Liver (tissue), 9 donors: ENCODE measurements around the gene ACAN. TPM values are rescaled to one million over a fixed set of nuclear protein-coding genes. Genes with fewer than 3 reads are reported as not detected.

Source experiments
- DNase-seq: peaks from one replicate; pipeline ENCODE4 v3.0.0-alpha.2; 2017; ENCODE audit warnings: low spot score
- H3K27ac ChIP-seq, 2 donors: one replicate each; pipeline ENCODE4 v1.7.0; 2013; ENCODE audit warnings: inconsistent platforms in 2 of 2, low read length in 2 of 2, control low read depth in 1 of 2, low read depth in 1 of 2, mild to moderate bottlenecking in 1 of 2
- H3K27me3 ChIP-seq, 4 donors: one replicate each; pipeline versions ENCODE4 v1.6.1 to v1.7.0; 2013; ENCODE audit warnings: low read length in 3 of 4, inconsistent platforms in 1 of 4, mild to moderate bottlenecking in 1 of 4, moderate library complexity in 1 of 4; ENCODE audit not compliant: control insufficient read depth in 4 of 4, insufficient read depth in 4 of 4
- H3K36me3 ChIP-seq, 4 donors: one replicate each; pipeline versions ENCODE4 v1.6.1 to v1.7.0; 2013; ENCODE audit warnings: low read length in 3 of 4, mild to moderate bottlenecking in 3 of 4, low read depth in 1 of 4, moderate library complexity in 1 of 4; ENCODE audit not compliant: control insufficient read depth in 4 of 4, insufficient read depth in 3 of 4
- H3K4me1 ChIP-seq, 4 donors: one replicate each; pipeline versions ENCODE4 v1.6.1 to v1.7.0; 2013; ENCODE audit warnings: low read length in 3 of 4, mild to moderate bottlenecking in 3 of 4, moderate library complexity in 1 of 4; ENCODE audit not compliant: control insufficient read depth in 4 of 4, insufficient read depth in 4 of 4
- H3K4me3 ChIP-seq, 3 donors: one replicate each; pipeline versions ENCODE4 v1.6.1 to v1.7.0; 2013; ENCODE audit warnings: low read length in 3 of 3, control low read depth in 1 of 3, low read depth in 1 of 3, mild to moderate bottlenecking in 1 of 3
- H3K9ac ChIP-seq, 2 donors: one replicate each; pipeline ENCODE4 v1.7.0; 2013; ENCODE audit warnings: low read length in 2 of 2, mild to moderate bottlenecking in 2 of 2, moderate library complexity in 2 of 2, control low read depth in 1 of 2, low read depth in 1 of 2
- H3K9me3 ChIP-seq, 4 donors: one replicate each; pipeline versions ENCODE4 v1.6.1 to v1.7.0; 2013; ENCODE audit warnings: low read length in 3 of 4; ENCODE audit not compliant: control insufficient read depth in 4 of 4
- EGR1 ChIP-seq, 2 donors: IDR thresholded peaks; 2 replicates each; pipeline ENCODE4 v1.6.1; 2016 to 2018; ENCODE audit warnings: antibody characterized with exemption in 2 of 2, low read depth in 2 of 2
- FOXA1 ChIP-seq: IDR thresholded peaks from 2 replicates; pipeline ENCODE4 v1.6.1; 2016; ENCODE audit warnings: antibody characterized with exemption
- FOXA2 ChIP-seq: IDR thresholded peaks from 2 replicates; pipeline ENCODE4 v1.6.1; 2016; ENCODE audit warnings: antibody characterized with exemption
- GABPA ChIP-seq, 2 donors: IDR thresholded peaks in 1 of 2; conservative IDR thresholded peaks in 1 of 2; 2 replicates each; pipeline ENCODE4 v1.6.1; 2016; ENCODE audit warnings: antibody characterized with exemption in 2 of 2, mild to moderate bottlenecking in 1 of 2, moderate library complexity in 1 of 2
- HNF4G ChIP-seq: IDR thresholded peaks from 2 replicates; pipeline ENCODE4 v1.6.1; 2016; ENCODE audit warnings: antibody characterized with exemption
- JUND ChIP-seq, 2 donors: IDR thresholded peaks; 2 replicates each; pipeline ENCODE4 v1.6.1; 2016; ENCODE audit warnings: antibody characterized with exemption in 2 of 2
- NR2F2 ChIP-seq: IDR thresholded peaks from 2 replicates; pipeline ENCODE4 v1.6.1; 2016; ENCODE audit warnings: antibody characterized with exemption
- RXRA ChIP-seq, 2 donors: IDR thresholded peaks; 2 replicates each; pipeline ENCODE4 v1.6.1; 2017 to 2018; ENCODE audit warnings: antibody characterized with exemption in 2 of 2, mild to moderate bottlenecking in 1 of 2
- SP1 ChIP-seq: IDR thresholded peaks from 2 replicates; pipeline ENCODE4 v1.6.1; 2018; ENCODE audit warnings: antibody characterized with exemption, mild to moderate bottlenecking
- TAF1 ChIP-seq: conservative IDR thresholded peaks from 2 replicates; pipeline ENCODE4 v1.6.1; 2016; ENCODE audit warnings: antibody characterized with exemption, mild to moderate bottlenecking
- WGBS: extraction: QIAGEN DNeasy Blood & Tissue Kit; methylation state at CpG from one replicate; pipeline ENCODE4 v1.1.7; 2013; 5-methylcytosine and 5-hydroxymethylcytosine counted together
- polyA plus RNA-seq, 2 donors: library from polyadenylated mRNA; stranded (reverse) in 1 of 2; unstranded in 1 of 2; fragments of 200-250 nt in 1 of 2; fragments of >200 nt in 1 of 2; fragmentation: Nextera tagmentation in 1 of 2; extraction: Ambion mirVana in 1 of 2; gene quantifications; one replicate each; pipeline versions ENCODE4 v1.2.1 to v1.2.3, GENCODE V29; 2013 to 2015
- total RNA-seq, 2 donors: library from RNA; depleted of rRNA; stranded (reverse); fragments of >200 nt; gene quantifications; one replicate each; pipeline ENCODE4 v1.2.3, GENCODE V29; 2014
- TF ChIP-seq, protein P1 (sequence below): fragments of 150-350 bp; IDR thresholded peaks from 2 replicates; pipeline ENCODE4 v1.5.1; 2017; ENCODE audit warnings: improper control_type of control experiment, low read depth, low read length; ENCODE audit not compliant: missing input control
- TF ChIP-seq, protein P2 (sequence below): IDR thresholded peaks from 2 replicates; pipeline ENCODE4 v1.6.1; 2016; ENCODE audit warnings: antibody characterized with exemption, mild to moderate bottlenecking
- TF ChIP-seq, protein P3 (sequence below): IDR thresholded peaks from 2 replicates; pipeline ENCODE4 v1.6.1; 2016; ENCODE audit warnings: antibody characterized with exemption
- TF ChIP-seq, protein P4 (sequence below): IDR thresholded peaks from 2 replicates; pipeline ENCODE4 v1.6.1; 2016; ENCODE audit warnings: antibody characterized with exemption
- donor health status: healthy.
- donor health status: healthy.
- donor health status: healthy.
- donor health status: healthy.
- donor health status: healthy.

Gene ACAN
- total and polyA plus RNA-seq, 4 donors: under 0.01 to 0.05 (median under 0.01) TPM; not detected in 1

DNA sequence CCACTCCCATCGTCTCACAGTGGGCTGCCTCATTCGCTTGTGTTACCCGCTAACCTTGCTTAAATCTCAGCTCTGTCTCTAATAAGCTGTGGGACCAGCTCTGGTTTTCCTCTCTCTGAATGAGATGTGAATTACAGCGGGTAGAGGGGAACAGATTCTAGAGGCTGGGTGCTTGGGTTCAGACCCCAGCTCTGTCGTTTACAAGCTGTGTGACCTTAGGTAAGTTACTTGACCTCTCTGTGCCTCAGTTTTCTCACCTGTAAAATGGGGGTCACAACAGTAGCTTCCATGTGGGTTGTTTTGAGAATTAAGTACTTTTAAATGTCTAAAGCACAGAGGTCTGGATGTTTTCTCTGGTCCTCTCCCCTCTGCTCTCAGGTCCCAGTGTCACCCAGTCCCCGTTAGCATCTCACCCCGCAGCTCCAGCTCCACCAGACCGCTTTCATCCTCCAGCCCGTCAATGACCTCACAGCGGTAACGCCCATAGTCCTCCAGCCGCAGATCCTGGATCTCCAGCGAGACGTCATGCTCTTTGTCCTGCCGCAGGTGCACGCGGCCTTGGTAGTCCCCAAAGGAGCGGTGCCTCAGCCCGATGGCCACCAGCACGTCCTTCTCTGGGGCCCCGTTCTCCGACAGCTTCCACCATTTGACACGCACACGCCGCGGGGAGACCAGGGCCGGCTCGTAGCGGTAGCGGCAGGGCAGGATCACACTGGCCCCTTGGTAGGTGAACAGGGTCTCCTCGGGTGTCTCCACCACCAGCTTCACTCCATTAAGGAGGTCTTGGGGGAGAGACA, 77.9 kb downstream of the ACAN start:
- no peak overlapping the region for H3K4me3 ChIP-seq
- no peaks in the 10 kb centered on the region for H3K4me1 ChIP-seq
- H3K36me3 ChIP-seq: no peaks in the 10 kb centered on the region
- no peak overlapping the region for H3K27ac ChIP-seq
- no peaks in the 10 kb centered on the region for H3K9me3 ChIP-seq
- TF ChIP-seq HNF4G (no peak), RXRA (IDR thresholded peaks at IDR 0.05) (no peak), SP1 (no peak), EGR1 (IDR thresholded peaks at IDR 0.05; ENCODE audit: low read depth in 2 of 2) (no peak), JUND (IDR thresholded peaks at IDR 0.05) (no peak), NR2F2 (no peak), FOXA1 (no peak), GABPA (IDR thresholded peaks at IDR 0.05 in 1 of 2, conservative IDR thresholded peaks at IDR 0.05 in 1 of 2) (no peak), TAF1 (no peak)
- TF ChIP-seq, protein P1, sequence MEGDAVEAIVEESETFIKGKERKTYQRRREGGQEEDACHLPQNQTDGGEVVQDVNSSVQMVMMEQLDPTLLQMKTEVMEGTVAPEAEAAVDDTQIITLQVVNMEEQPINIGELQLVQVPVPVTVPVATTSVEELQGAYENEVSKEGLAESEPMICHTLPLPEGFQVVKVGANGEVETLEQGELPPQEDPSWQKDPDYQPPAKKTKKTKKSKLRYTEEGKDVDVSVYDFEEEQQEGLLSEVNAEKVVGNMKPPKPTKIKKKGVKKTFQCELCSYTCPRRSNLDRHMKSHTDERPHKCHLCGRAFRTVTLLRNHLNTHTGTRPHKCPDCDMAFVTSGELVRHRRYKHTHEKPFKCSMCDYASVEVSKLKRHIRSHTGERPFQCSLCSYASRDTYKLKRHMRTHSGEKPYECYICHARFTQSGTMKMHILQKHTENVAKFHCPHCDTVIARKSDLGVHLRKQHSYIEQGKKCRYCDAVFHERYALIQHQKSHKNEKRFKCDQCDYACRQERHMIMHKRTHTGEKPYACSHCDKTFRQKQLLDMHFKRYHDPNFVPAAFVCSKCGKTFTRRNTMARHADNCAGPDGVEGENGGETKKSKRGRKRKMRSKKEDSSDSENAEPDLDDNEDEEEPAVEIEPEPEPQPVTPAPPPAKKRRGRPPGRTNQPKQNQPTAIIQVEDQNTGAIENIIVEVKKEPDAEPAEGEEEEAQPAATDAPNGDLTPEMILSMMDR: no peak
- WGBS: 94% methylated on average over 31 of the region's 31 CpGs
- DNase-seq: no peak
- no peaks in the 10 kb centered on the region for H3K27me3 ChIP-seq
- no peak overlapping the region for H3K9ac ChIP-seq

DNA sequence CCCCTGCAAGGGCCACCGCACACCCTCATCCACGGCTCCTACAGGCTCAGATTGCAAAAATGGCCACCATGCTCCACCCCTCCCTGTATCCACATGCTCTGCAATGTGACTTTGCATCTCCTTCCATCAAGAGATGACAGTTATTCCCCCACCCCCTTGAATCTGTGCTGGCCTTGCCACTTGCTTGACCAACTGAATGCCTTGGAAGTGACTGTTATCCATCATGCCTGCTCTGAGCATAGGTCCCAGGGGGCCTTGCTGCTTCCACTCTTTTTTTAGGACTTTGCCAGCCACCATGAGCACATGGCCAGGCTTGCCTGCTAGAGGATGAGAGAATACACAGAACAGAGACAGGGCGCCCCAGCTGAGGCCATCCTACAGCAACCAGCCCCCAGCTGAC, 78.5 kb downstream of the ACAN start:
- Histone ChIP-seq H3K9me3 (no peaks in the 10 kb centered on the region), H3K36me3 (no peaks in the 10 kb centered on the region), H3K9ac (no peak overlapping the region), H3K4me1 (no peaks in the 10 kb centered on the region), H3K27me3 (no peaks in the 10 kb centered on the region), H3K27ac (no peak overlapping the region), H3K4me3 (no peak overlapping the region)
- no peak for TF ChIP-seq FOXA2
- no peak for TF ChIP-seq TAF1
- TF ChIP-seq, protein P2, sequence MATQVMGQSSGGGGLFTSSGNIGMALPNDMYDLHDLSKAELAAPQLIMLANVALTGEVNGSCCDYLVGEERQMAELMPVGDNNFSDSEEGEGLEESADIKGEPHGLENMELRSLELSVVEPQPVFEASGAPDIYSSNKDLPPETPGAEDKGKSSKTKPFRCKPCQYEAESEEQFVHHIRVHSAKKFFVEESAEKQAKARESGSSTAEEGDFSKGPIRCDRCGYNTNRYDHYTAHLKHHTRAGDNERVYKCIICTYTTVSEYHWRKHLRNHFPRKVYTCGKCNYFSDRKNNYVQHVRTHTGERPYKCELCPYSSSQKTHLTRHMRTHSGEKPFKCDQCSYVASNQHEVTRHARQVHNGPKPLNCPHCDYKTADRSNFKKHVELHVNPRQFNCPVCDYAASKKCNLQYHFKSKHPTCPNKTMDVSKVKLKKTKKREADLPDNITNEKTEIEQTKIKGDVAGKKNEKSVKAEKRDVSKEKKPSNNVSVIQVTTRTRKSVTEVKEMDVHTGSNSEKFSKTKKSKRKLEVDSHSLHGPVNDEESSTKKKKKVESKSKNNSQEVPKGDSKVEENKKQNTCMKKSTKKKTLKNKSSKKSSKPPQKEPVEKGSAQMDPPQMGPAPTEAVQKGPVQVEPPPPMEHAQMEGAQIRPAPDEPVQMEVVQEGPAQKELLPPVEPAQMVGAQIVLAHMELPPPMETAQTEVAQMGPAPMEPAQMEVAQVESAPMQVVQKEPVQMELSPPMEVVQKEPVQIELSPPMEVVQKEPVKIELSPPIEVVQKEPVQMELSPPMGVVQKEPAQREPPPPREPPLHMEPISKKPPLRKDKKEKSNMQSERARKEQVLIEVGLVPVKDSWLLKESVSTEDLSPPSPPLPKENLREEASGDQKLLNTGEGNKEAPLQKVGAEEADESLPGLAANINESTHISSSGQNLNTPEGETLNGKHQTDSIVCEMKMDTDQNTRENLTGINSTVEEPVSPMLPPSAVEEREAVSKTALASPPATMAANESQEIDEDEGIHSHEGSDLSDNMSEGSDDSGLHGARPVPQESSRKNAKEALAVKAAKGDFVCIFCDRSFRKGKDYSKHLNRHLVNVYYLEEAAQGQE: no peak
- TF ChIP-seq FOXA1: no peak
- TF ChIP-seq, protein P3, sequence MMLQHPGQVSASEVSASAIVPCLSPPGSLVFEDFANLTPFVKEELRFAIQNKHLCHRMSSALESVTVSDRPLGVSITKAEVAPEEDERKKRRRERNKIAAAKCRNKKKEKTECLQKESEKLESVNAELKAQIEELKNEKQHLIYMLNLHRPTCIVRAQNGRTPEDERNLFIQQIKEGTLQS: no peak
- TF ChIP-seq SP1: no peak
- no peak for TF ChIP-seq JUND (IDR thresholded peaks at IDR 0.05)
- TF ChIP-seq, protein P4, sequence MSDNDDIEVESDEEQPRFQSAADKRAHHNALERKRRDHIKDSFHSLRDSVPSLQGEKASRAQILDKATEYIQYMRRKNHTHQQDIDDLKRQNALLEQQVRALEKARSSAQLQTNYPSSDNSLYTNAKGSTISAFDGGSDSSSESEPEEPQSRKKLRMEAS: no peak
- TF ChIP-seq, protein P1: no peak
- 96% methylated on average over 3 of the region's 3 CpGs for WGBS
- DNase-seq: no peak
